SK-N-SH treated with all-trans-retinoic acid at 6 μM for 48 hours (cell line): ENCODE results near the gene MSI1.

Experiments
- ATAC-seq: fragments of 200-7000 bp; cut with Tn5 transposase; 3 replicates; pipeline ENCODE4 v1.9.1; 2020; ENCODE audit warnings: mild to moderate bottlenecking, moderate library complexity
- BACH2 ChIP-seq: fragments of 250-450 bp; sonication (Bioruptor Pico); IDR thresholded peaks from 2 replicates; pipeline ENCODE4 v1.9.0; 2021; ENCODE audit warnings: mild to moderate bottlenecking, borderline replicate concordance
- CSDC2 ChIP-seq: fragments of 250-450 bp; sonication (Bioruptor Pico); IDR thresholded peaks from 2 replicates; pipeline ENCODE4 v1.5.0; 2020; ENCODE audit warnings: mild to moderate bottlenecking, moderate library complexity
- ESRRG ChIP-seq: fragments of 250-450 bp; sonication (Bioruptor Pico); IDR thresholded peaks from 2 replicates; pipeline ENCODE4 v1.6.1; 2021; ENCODE audit warnings: mild to moderate bottlenecking
- OSR1 ChIP-seq: fragments of 250-450 bp; sonication (Bioruptor Pico); IDR thresholded peaks from 2 replicates; pipeline ENCODE4 v1.8.0; 2022; ENCODE audit warnings: moderate library complexity, mild to moderate bottlenecking, inconsistent platforms
- POU6F1 ChIP-seq: fragments of 250-450 bp; sonication (Bioruptor Pico); IDR thresholded peaks from 2 replicates; pipeline ENCODE4 v1.8.0; 2021; ENCODE audit warnings: low read depth, mild to moderate bottlenecking, moderate library complexity, borderline replicate concordance
- PPARA ChIP-seq: fragments of 250-450 bp; sonication (Bioruptor Pico); IDR thresholded peaks from 2 replicates; pipeline ENCODE4 v1.5.0; 2020; ENCODE audit warnings: mild to moderate bottlenecking, borderline replicate concordance
- SNAI2 ChIP-seq: fragments of 250-450 bp; sonication (Bioruptor Pico); IDR thresholded peaks from 2 replicates; pipeline ENCODE4 v1.5.0; 2020; ENCODE audit warnings: mild to moderate bottlenecking, moderate library complexity
- TCF4 ChIP-seq: fragments of 250-450 bp; sonication (Bioruptor Pico); IDR thresholded peaks from 2 replicates; pipeline ENCODE4 v1.8.0; 2021; ENCODE audit warnings: mild to moderate bottlenecking, moderate library complexity, borderline replicate concordance
- TOX ChIP-seq: fragments of 250-450 bp; sonication (Bioruptor Pico); IDR thresholded peaks from 2 replicates; pipeline ENCODE4 v1.8.0; 2021; ENCODE audit warnings: mild to moderate bottlenecking, moderate library complexity, borderline replicate concordance
- ZC3H10 ChIP-seq: fragments of 250-450 bp; sonication (Bioruptor Pico); IDR thresholded peaks from 2 replicates; pipeline ENCODE4 v1.5.1; 2021; ENCODE audit warnings: mild to moderate bottlenecking, moderate library complexity
- ZFP30 ChIP-seq: fragments of 450-650 bp; formaldehyde crosslinking; IDR thresholded peaks from 2 replicates; pipeline ENCODE4 v1.5.0; 2022; ENCODE audit warnings: mild to moderate bottlenecking, moderate library complexity
- ZNF565 ChIP-seq: fragments of 450-650 bp; formaldehyde crosslinking; conservative IDR thresholded peaks from 2 replicates; pipeline ENCODE4 v1.5.0; 2020; ENCODE audit warnings: low read depth, mild to moderate bottlenecking, moderate library complexity
- ZNF70 ChIP-seq: fragments of 450-650 bp; formaldehyde crosslinking; IDR thresholded peaks from 2 replicates; pipeline ENCODE4 v1.5.0; 2020; ENCODE audit warnings: mild to moderate bottlenecking, moderate library complexity
- ZNF8 ChIP-seq: fragments of 450-650 bp; formaldehyde crosslinking; IDR thresholded peaks from 2 replicates; pipeline ENCODE4 v1.5.0; 2020; ENCODE audit warnings: mild to moderate bottlenecking, moderate library complexity
- TF ChIP-seq, protein P1 (sequence below): fragments of 250-450 bp; sonication (Bioruptor Pico); IDR thresholded peaks from 2 replicates; pipeline ENCODE4 v1.5.1; 2021; ENCODE audit warnings: mild to moderate bottlenecking, moderate library complexity
- TF ChIP-seq, protein P2 (sequence below): fragments of 250-450 bp; sonication (Bioruptor Pico); IDR thresholded peaks from 2 replicates; pipeline ENCODE4 v1.5.0; 2020; ENCODE audit warnings: mild to moderate bottlenecking, moderate library complexity

The MSI1 gene

DNA sequence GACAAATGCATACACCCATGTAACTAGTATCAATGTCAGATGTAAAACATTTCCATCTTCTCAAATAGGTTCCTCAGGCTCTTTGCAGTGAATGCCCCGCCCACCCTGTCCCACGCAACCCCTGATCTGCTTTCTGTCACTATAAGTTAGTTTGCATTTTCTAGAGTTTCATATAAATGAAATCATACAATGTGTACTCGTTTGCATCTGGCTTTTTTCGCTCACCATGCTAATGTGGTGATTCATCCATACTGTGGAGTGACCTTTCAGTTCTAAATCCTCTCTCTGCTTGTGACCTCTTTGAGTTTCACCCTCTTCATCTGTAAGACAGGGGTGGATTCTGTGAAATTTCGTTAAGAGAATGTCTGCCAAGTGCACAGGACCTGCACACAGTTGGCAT is 30.6 kb upstream of the MSI1 start (continued):
- TF ChIP-seq, protein P1, sequence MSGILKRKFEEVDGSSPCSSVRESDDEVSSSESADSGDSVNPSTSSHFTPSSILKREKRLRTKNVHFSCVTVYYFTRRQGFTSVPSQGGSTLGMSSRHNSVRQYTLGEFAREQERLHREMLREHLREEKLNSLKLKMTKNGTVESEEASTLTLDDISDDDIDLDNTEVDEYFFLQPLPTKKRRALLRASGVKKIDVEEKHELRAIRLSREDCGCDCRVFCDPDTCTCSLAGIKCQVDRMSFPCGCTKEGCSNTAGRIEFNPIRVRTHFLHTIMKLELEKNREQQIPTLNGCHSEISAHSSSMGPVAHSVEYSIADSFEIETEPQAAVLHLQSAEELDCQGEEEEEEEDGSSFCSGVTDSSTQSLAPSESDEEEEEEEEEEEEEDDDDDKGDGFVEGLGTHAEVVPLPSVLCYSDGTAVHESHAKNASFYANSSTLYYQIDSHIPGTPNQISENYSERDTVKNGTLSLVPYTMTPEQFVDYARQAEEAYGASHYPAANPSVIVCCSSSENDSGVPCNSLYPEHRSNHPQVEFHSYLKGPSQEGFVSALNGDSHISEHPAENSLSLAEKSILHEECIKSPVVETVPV (CRISPR knock-in tag), result no peak
- TF ChIP-seq POU6F1 (CRISPR knock-in tag) (no peak), TOX (CRISPR knock-in tag) (no peak), ZNF70 (no peak)
- TF ChIP-seq, all 23 proteins: peak for 0

DNA sequence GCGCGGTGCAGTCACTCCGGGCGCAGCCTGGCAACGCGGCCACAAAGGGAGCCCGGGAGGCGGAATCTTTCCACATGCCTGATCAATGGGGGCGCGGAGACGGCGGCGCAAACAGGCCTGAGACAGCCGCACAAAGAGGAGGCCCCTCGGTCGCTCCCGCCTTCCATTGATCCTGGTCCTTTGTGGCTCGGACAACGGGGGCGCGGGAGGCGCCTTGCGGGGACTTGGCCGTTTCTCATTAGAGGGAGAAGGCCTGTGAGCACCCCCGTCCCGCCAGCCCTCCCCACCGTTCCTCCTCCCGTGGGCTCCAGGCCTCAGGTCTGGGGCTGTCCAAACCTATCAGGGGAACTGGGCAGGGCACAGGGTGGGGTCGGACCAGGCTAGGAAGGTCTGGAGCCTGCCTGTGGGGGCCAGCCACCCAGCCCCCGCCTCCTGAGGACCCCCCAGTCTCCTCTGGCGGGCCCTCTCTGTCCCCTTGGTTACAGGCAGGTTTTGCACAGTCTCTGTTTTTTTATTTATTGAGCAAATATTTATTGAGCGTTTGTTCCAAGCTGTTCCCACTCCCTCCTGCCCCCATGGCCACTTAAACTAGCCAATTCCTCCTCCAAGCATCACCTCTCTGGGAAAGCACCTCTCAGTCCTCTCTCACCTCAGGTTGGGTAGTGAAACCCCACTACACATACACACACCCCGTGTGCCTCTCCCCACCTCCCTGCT is 29.0 kb upstream of the MSI1 start:
- TF ChIP-seq ZNF565 (CRISPR knock-in tag), result no peak
- TF ChIP-seq CSDC2, result no peak
- no peak for TF ChIP-seq ZC3H10 (CRISPR knock-in tag)
- TF ChIP-seq BACH2 (CRISPR knock-in tag), result no peak
- no peak for TF ChIP-seq ESRRG (CRISPR knock-in tag)
- no peak for TF ChIP-seq PPARA (CRISPR knock-in tag)
- TF ChIP-seq SNAI2 (CRISPR knock-in tag), result no peak
- no peak for TF ChIP-seq OSR1 (CRISPR knock-in tag)
- TF ChIP-seq ZNF8 (CRISPR knock-in tag), result no peak
- no peak for TF ChIP-seq TCF4 (CRISPR knock-in tag)
- TF ChIP-seq ZFP30 (CRISPR knock-in tag), result no peak
- TF ChIP-seq ZNF70, result no peak
- TF ChIP-seq POU6F1 (CRISPR knock-in tag), result no peak
- TF ChIP-seq, protein P1 (CRISPR knock-in tag), result no peak
- TF ChIP-seq, protein P2, sequence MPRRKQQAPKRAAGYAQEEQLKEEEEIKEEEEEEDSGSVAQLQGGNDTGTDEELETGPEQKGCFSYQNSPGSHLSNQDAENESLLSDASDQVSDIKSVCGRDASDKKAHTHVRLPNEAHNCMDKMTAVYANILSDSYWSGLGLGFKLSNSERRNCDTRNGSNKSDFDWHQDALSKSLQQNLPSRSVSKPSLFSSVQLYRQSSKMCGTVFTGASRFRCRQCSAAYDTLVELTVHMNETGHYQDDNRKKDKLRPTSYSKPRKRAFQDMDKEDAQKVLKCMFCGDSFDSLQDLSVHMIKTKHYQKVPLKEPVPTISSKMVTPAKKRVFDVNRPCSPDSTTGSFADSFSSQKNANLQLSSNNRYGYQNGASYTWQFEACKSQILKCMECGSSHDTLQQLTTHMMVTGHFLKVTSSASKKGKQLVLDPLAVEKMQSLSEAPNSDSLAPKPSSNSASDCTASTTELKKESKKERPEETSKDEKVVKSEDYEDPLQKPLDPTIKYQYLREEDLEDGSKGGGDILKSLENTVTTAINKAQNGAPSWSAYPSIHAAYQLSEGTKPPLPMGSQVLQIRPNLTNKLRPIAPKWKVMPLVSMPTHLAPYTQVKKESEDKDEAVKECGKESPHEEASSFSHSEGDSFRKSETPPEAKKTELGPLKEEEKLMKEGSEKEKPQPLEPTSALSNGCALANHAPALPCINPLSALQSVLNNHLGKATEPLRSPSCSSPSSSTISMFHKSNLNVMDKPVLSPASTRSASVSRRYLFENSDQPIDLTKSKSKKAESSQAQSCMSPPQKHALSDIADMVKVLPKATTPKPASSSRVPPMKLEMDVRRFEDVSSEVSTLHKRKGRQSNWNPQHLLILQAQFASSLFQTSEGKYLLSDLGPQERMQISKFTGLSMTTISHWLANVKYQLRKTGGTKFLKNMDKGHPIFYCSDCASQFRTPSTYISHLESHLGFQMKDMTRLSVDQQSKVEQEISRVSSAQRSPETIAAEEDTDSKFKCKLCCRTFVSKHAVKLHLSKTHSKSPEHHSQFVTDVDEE (CRISPR knock-in tag), result no peak
- ATAC-seq, result no peak

DNA sequence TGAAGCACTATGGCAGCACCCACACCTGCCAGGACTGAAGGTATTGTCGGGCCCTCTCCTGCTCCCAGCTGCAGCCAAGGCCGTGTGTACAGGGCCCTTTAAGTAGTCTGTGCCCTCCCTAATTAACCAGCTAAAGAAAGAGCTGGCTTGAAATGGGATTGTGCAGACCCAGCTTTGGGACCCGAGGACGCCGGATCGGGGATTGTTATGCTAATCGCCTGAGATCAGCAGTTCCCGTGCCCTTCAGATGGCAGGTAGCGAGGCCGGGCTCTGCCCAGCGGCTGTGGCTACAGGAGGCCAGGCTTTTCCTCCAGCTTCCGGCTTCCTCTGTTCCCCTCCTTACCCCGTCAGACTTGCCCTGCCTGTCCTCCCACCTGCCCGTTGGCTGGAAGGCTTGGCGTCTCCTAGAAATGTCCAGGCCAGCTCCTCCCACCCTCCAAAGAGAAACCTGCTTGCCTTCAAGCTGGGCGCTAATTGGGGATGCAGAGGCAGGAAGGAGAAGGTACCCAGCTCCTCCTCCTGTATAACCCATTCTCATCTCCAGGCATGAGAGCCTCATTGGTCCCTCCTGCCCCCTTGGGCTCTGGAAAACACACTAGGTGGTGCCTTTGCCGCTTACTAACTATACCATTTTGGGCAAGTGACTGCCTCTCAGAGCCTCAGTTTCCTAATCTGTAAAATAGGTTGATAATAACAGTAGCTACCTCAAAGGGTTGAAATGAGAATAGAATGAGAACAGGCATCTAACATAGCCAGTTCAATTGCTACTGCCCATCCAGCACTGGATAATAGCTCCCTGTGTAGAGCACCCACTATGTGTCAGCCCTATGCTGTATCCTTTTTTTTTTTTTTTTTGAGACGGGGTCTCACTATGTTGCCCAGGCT is 25.8 kb upstream of the MSI1 start:
- no peak for ATAC-seq

More for the DNA sequence above, 25.8 kb upstream of the MSI1 start:
- TF ChIP-seq ESRRG (CRISPR knock-in tag) (no peak), TCF4 (CRISPR knock-in tag) (no peak), ZNF8 (CRISPR knock-in tag) (no peak), TOX (CRISPR knock-in tag) (no peak), SNAI2 (CRISPR knock-in tag) (no peak), PPARA (CRISPR knock-in tag) (no peak)
- TF ChIP-seq, protein P1 (CRISPR knock-in tag), result no peak
